Stimulated activated CD4-positive, alpha-beta T cell treated with anti-CD3 and anti-CD28 coated beads, Interleukin-12 subunit alpha, Interleukin-12 subunit beta, amount 100 ng/mL, for 24 hours (primary cell): ENCODE data around the gene KCNK15.

ENCODE experiments used
- DNase-seq, 2 experiments: peaks; one replicate each; pipeline ENCODE4 v3.0.0-alpha.2; 2020; ENCODE audit warnings: low read depth in 2 of 2

The KCNK15 gene

DNA sequence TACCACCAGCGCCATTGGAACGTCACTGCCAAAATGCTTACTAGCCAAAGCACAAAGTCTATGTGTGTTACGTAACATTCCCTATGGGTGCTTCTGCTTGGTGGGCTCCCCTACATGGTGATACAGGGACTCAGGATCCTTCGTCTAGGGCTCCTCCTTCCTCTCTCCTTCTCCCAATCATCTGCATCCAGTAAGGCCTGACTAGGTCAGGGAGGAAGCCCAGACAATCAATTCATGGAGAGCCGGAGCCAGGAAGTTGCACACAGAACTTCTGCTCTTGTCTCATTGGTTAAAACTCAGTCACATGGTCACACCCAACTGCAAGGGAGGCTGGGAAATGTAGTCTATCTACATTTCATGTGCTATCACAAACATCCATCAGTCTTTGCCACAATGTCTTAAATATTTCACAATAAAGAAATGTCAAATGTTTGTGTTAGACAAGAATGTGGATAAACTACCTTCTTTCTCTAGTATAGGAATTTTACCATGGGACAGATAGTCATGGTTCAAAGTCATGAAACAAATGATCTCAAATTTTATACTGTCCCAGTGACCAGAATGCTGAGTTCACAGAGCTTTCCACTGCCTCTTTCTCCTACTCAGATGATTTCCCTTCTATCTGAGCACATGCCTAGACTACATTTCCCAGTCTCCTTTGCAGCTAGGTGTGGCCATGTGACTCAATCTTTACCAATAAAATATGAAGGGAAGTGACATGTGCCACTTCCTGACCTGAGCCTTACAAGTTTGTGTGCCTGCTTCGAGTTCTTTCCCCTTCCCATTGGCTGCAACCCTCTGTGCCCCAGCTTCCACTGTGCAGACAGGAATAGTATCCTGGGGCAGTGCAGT lies 9.3 kb upstream of the KCNK15 start:
- DNase-seq = no peak

DNA sequence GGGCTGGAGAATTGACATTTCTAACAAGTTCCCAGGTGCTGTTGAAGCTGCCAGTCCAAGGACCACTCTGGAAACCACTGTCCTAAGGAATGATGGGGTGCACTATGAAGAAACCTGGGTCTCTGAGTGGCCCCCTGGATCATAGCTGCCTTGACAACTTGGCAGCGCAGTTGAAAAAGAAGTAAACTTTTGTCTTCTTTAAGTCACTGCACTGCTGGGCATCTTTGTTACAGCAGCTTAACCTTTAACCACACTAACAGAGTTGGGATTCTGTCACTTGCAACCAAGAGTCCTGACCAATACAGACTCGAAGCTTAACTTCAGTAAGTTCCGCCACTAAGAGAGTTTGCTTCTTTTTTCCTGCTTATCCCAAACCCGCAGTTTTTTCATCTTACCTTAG lies 8.5 kb upstream of the KCNK15 start:
- no peak for DNase-seq

GRCh38 chr20:44738813-44739477 lies 6.7 kb upstream of the KCNK15 start:
- DNase-seq = peak in 1 of 2 experiments; percentile 31

DNA sequence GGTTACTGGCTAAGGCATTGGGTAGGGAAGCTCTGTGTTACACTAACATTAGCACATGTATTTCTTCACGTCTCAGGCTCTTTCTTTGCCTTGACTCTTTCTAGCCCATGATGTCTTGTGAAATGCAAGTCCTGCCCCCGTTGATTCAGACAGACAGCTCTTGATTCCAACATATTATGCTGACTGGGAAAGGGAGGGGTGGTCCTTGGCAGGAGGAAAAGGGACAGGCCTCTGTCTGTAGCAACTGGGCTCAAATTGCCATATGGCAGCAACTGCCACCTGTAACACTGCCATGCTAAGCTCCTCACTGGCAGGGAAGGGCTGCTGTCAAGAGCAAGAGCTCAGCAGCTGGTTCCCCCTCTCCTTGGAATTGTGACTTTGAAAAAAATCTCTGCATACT lies 5.7 kb upstream of the KCNK15 start:
- DNase-seq = no peak

DNA sequence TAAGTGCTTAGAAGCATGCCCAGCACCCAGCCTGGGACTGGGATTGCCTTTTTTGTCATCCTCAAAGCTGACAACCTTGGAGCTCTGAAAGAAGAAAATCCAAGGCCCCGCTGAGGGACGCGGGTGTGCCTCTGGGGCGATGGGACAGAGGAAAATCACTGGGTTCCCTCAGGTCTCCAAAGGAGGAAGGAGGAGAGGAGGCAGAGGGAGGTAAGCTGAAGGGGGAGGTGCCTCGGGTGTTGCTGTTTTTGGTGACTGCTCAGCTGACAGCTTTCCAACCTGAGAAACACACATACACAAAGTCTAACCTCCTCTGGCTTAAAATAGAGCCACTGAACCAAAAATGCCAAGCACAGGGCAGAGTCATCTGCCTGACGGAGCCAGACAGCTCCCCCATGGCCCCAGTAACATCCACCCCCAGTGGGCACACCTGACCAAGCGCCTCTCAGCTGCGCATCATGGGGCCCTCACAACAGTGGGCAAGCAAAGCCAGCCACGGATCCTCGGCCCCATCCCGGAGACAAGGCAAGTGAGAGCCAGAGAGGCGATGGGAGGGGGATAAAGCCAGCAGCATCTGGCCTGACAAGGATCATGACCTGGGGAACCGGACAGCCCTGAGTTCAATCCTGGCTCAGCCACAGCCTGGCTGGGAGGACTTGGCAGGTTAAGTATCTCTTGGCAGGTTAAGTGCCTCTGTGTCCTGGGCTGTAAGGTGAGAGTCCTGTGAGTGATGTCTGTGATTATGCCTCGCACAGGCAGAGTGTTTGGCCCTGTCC lies 3.2 kb upstream of the KCNK15 start:
- DNase-seq = no peak

GRCh38 chr20:44743080-44743701 lies 2.5 kb upstream of the KCNK15 start:
- DNase-seq = no peak

GRCh38 chr20:44743916-44744655 lies 1.6 kb upstream of the KCNK15 start:
- no peak for DNase-seq

DNA sequence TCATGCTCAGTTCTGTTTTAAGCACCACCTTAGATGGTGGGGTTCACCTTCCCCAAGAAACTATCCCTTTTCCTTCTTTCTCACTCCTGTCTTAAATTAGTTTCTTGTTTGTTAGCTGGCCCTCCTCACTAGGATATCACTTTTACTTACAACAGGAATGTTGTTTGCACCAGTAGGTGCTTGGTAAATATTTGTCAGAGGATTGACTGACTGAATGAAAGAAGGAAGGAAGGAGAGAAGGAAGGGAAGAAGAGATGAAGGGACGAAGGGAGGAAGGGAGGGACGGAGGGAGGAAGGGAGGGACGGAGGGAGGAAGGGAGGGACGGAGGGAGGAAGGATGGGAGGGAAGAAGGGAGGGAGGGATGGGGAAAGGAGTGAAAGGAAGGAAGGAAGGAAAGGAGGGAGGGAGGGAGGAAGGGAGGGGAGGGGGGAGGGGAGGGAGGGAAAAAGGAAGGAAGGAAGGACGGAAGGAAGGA lies 505 bp upstream of the KCNK15 start:
- no peak for DNase-seq

GRCh38 chr20:44746367-44747165 lies 901 bp downstream of the KCNK15 start:
- no peak for DNase-seq

GRCh38 chr20:44747166-44748004 lies 1.7 kb downstream of the KCNK15 start:
- DNase-seq = peak; percentile 35 to 73

DNA sequence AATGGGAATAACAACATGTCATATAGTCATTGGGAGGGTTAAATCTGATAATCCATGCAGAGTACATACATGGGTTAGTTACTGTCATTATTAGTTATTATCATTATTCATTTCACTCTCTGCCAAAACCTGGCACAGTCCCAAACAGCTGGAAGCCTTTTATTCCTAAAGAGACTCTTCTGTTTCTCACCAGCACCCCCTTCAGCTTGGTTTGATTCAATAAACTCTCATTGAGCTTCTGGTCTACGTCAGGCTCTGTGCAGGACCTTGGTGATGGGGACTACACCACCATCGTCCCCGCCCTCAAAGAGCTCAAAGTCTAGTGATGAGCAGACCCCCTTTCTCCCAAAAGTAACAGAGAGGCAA lies 2.3 kb downstream of the KCNK15 start:
- no peak for DNase-seq

DNA sequence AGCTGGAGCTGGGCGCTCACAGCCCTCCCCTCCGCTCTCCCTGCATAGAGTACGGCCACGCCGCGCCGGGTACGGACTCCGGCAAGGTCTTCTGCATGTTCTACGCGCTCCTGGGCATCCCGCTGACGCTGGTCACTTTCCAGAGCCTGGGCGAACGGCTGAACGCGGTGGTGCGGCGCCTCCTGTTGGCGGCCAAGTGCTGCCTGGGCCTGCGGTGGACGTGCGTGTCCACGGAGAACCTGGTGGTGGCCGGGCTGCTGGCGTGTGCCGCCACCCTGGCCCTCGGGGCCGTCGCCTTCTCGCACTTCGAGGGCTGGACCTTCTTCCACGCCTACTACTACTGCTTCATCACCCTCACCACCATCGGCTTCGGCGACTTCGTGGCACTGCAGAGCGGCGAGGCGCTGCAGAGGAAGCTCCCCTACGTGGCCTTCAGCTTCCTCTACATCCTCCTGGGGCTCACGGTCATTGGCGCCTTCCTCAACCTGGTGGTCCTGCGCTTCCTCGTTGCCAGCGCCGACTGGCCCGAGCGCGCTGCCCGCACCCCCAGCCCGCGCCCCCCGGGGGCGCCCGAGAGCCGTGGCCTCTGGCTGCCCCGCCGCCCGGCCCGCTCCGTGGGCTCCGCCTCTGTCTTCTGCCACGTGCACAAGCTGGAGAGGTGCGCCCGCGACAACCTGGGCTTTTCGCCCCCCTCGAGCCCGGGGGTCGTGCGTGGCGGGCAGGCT lies 4.6 kb downstream of the KCNK15 start:
- no peak for DNase-seq

DNA sequence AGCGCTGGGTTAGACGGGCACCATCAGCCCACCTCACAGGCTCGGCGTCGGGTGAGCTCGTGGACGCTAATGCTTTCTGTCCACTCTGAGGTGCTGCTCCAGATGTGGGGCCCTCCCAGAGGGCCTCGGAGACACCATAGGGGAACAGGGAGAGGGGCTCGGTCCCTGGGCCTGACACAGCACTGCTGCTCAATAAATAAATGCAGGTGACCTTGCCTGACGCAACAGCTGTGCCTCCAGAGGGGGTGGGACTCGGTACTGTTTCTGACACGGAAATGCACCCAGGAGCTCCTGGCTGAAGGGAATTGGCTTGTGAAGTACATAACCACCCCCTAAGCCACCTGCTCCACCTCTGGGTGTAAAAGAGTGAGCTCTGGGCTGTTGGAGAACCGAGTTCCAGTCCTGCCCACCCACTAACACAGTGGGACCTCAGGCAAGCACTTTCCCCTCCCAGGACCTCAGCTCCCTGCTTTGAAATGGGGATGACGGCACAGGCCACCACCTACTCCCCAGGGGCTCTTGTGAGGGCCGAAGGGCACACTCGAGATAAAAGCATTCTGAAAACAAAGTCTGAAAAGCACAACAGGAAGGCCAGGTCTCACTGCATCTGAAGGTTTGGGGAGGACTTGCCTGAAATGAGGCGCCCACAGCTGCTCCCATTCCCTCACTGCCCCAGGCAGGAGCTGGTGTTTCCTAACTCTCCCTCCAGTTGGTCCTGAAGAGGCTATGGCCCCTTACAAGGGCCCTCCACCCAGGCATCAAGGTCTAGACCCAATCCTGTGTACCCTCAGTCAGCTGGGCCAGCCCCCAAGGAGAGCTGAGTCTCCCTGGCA lies 6.7 kb downstream of the KCNK15 start:
- no peak for DNase-seq

GRCh38 chr20:44754554-44754953 lies 8.9 kb downstream of the KCNK15 start:
- DNase-seq = no peak

- no peak for DNase-seq
Observed at GRCh38 chr20:44756011-44756688, 10.5 kb downstream of the KCNK15 start.

- no peak for DNase-seq
Observed at GRCh38 chr20:44756956-44757355, 11.3 kb downstream of the KCNK15 start.
